ENCODE results near the gene ADPRHL1.

GRCh38 chr13:113393226-113393562, 60.1 kb downstream of the ADPRHL1 start:
- TF ChIP-seq CTCF (conservative IDR thresholded peaks at IDR 0.05; ENCODE audit: low read length) = no peak
- TF ChIP-seq EZH2phosphoT487 (IDR thresholded peaks at IDR 0.05; ENCODE audit: borderline replicate concordance) = no peak

Data from Loucy (cell line).